Measurements from ENCODE around the gene TFR2. TPM values are rescaled to one million over a fixed set of nuclear protein-coding genes. Genes with fewer than 3 reads are reported as not detected.

The TFR2 gene
- total and polyA plus RNA-seq, 10 donors = 1.7 to 6.6 (median 2.1) TPM

DNA sequence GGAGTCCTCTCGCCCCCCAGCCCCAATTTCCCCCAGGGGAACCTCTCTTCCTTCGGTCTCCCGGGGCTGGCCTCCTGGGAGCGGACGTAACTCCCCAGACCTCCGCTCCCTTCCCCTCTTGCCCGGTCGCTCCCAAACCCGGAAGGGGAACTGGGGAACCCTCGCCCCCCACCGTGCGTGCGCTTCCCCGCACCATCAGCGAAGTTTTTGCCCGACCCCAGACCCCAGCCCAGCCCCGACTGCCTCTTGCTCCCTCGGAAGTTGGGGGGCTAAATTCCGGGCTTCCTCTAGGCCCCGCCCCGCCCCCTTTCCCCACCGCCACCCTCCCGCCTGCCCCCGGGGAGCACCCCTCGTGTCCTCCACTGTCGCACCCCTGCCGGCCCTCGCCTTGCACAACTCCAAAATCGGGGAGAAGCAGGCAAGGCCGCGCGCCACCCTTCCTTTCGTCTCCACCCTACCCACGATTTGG is 32.6 kb upstream of the TFR2 start:
- Histone ChIP-seq H3K27me3 (replicated peaks in 1 of 7) (no peaks in the 10 kb centered on the region), H3K27ac (peak overlapping the region; percentile 97 to 100 (median 99)), H3K4me3 (peak overlapping the region; percentile 86 to 98 (median 92)), H3K36me3 (peaks cover 0 to 30% (median 27%) of the 10 kb centered on the region in 6 donors), H3K9me3 (no peaks in the 10 kb centered on the region), H3K4me1 (peaks cover 7 to 47% (median 36%) of the 10 kb centered on the region in 6 donors)
- intact Hi-C loops (cut with DNase I; ENCODE audit: low total_unique reads) = loop anchor here (10.0 kb wide), 1 partner anchor 59 kb away; the partner anchor contains the start of gene MOSPD3
- WGBS, 5 donors = 0 to 1% (median 0%) methylated on average over 30 to 34 of the region's 34 CpGs
- peak in 1 of 3 donors; percentile 17 for TF ChIP-seq POLR2AphosphoS5 (IDR thresholded peaks at IDR 0.05)
- TF ChIP-seq, protein P1, sequence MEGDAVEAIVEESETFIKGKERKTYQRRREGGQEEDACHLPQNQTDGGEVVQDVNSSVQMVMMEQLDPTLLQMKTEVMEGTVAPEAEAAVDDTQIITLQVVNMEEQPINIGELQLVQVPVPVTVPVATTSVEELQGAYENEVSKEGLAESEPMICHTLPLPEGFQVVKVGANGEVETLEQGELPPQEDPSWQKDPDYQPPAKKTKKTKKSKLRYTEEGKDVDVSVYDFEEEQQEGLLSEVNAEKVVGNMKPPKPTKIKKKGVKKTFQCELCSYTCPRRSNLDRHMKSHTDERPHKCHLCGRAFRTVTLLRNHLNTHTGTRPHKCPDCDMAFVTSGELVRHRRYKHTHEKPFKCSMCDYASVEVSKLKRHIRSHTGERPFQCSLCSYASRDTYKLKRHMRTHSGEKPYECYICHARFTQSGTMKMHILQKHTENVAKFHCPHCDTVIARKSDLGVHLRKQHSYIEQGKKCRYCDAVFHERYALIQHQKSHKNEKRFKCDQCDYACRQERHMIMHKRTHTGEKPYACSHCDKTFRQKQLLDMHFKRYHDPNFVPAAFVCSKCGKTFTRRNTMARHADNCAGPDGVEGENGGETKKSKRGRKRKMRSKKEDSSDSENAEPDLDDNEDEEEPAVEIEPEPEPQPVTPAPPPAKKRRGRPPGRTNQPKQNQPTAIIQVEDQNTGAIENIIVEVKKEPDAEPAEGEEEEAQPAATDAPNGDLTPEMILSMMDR (IDR thresholded peaks at IDR 0.05 in 8 of 11, conservative IDR thresholded peaks at IDR 0.05 in 3 of 11) = no peak
- DNase-seq = peak; percentile 92

DNA sequence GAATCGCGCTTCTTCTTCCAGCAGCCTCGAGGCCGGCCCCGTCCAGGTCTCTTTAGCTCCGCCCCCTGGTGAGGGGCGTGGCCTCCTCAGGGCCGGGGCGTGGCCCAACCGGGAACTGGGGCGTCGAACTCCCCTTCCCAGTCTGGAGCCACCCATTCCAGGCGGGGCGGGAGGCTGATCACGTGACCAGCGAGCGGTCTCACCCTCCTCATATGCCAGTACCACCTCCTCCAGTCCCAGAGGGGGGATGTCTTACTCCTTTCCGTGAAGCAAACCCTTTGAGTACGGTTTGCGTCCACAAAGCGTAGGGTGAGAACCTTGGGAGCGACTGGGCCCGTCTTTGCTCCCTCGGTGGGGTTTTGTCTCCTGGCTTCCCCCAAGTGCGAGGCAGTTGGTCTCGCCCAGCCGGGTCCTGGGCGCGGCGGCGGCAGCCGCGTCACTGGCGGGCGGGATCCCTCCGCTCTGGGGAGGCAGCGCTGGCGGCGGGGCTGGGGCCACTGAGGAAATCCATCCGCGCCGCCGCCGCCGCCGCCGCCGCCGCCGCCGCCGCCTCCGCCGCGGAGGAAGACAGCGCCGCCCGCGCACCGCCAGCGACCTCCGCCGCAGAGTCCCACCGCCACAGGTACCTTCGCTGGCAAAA is 32.1 kb upstream of the TFR2 start, which contains the start of gene GNB2:
GNB2 (plus strand) TSS at position 439 of the 640 bp plus-strand sequence. CDS start 2,526 bp downstream, outside the sequence.
- Histone ChIP-seq H3K36me3 (peaks cover 0 to 24% (median 22%) of the 10 kb centered on the region in 6 donors), H3K4me3 (peak within 1 kb of the TSS; percentile 86 to 98 (median 92)), H3K4me1 (peaks cover 7 to 41% (median 33%) of the 10 kb centered on the region in 6 donors), H3K27ac (peak within 1 kb of the TSS; percentile 97 to 100 (median 99)), H3K9me3 (no peaks in the 10 kb centered on the region), H3K27me3 (replicated peaks in 1 of 7) (no peaks in the 10 kb centered on the region)
- 0 to 1% (median 0%) methylated on average over 17 to 65 of the region's 65 CpGs for WGBS, 5 donors
- intact Hi-C loops (cut with DNase I; ENCODE audit: low total_unique reads) = loop anchor here (10.0 kb wide), 1 partner anchor 59 kb away; the partner anchor contains the start of gene MOSPD3
- TF ChIP-seq POLR2AphosphoS5 (IDR thresholded peaks at IDR 0.05) (peak; percentile 92 to 95 (median 94)), POLR2A (IDR thresholded peaks at IDR 0.05) (peak in 2 of 3 donors; percentile 64 to 67)
- TF ChIP-seq, protein P1 (IDR thresholded peaks at IDR 0.05 in 8 of 11, conservative IDR thresholded peaks at IDR 0.05 in 3 of 11) = peak in 4 of 11 experiments; percentile 9 to 36 (median 18)
- DNase-seq = peak; percentile 100

DNA sequence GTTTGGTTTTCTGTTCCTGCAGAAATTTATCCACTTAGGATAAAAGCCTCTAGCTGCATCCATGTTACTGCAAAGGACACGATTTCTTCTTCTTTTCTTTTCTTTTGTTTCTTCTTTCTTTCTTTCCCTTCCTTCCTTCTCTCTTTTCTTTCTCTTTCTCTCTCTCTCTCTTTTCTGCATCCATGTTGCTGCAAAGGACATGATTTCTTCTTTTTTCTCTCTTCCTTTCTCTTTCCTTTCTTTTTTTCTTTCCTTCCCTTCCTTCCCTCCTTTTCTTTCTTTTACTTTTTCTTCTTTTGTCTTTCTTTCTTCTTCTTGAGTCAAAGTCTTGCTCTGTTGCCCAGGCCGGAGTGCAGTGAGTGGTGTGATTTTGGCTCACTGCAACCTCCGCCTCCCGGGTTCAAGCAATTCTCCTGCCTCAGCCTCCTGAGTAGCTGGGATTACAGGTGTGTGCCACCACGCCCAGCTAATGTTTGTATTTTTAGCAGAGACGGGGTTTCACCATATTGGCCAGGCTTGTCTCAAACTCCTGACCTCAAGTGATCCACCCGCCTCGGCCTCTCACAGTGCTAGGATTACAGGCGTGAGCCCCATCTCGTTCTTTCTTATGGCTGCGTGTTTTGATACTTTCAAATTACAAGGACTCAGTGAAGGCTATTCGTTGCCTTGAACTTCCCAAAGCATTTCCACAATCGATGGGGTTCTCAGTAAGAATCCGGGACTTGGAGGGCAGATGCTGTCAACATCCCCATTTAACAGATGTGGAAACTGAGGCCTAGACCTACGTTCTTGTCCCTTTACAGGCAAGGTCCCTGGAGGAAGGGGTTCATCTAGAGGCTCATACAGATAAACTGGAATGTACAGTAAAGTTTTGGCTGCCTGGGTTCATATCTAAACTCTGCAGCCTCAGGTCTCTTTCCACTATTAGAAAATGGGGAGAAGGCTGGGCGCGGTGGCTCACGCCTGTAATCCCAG is 30.3 kb upstream of the TFR2 start:
- H3K27me3 ChIP-seq (replicated peaks in 1 of 7) = no peaks in the 10 kb centered on the region
- H3K4me1 ChIP-seq = peaks cover 7 to 24% (median 21%) of the 10 kb centered on the region in 6 donors
- TF ChIP-seq, protein P1 (IDR thresholded peaks at IDR 0.05 in 8 of 11, conservative IDR thresholded peaks at IDR 0.05 in 3 of 11) = no peak
- no peak for TF ChIP-seq POLR2A (IDR thresholded peaks at IDR 0.05)
- TF ChIP-seq POLR2AphosphoS5 (IDR thresholded peaks at IDR 0.05) = no peak
- WGBS, 5 donors = 92 to 95% (median 93%) methylated on average over 18 of the region's 18 CpGs
- DNase-seq = peak; percentile 69
- no peak overlapping the region for H3K4me3 ChIP-seq
- peaks cover 0 to 6% (median 4%) of the 10 kb centered on the region in 6 donors for H3K36me3 ChIP-seq
- H3K27ac ChIP-seq = no peak overlapping the region
- H3K9me3 ChIP-seq = no peaks in the 10 kb centered on the region
- intact Hi-C loops (cut with DNase I; ENCODE audit: low total_unique reads) = loop anchor here (10.0 kb wide), 1 partner anchor 57 kb away; the partner anchor contains the start of gene MOSPD3
